GM18951 (cell line): ENCODE results near the gene BMF.
A peak's percentile ranks its signal among the peaks of the same experiment; 100 is the strongest.

Experiments
- POLR2A ChIP-seq: IDR thresholded peaks from 4 replicates; pipeline ENCODE4 v1.6.1; 2011; ENCODE audit warnings: mild to moderate bottlenecking; ENCODE audit not compliant: insufficient read length, insufficient read depth; ENCODE audit errors: extremely low read depth
- in situ Hi-C: fragments of 300-500 bp; cut with MboI; formaldehyde crosslinking; loops from one replicate; pipeline ENCODE4 v1.12.0; 2022; ENCODE audit warnings: low sequenced_read_pairs, mixed read lengths, inconsistent platforms; ENCODE audit not compliant: unreplicated experiment

Gene BMF

DNA sequence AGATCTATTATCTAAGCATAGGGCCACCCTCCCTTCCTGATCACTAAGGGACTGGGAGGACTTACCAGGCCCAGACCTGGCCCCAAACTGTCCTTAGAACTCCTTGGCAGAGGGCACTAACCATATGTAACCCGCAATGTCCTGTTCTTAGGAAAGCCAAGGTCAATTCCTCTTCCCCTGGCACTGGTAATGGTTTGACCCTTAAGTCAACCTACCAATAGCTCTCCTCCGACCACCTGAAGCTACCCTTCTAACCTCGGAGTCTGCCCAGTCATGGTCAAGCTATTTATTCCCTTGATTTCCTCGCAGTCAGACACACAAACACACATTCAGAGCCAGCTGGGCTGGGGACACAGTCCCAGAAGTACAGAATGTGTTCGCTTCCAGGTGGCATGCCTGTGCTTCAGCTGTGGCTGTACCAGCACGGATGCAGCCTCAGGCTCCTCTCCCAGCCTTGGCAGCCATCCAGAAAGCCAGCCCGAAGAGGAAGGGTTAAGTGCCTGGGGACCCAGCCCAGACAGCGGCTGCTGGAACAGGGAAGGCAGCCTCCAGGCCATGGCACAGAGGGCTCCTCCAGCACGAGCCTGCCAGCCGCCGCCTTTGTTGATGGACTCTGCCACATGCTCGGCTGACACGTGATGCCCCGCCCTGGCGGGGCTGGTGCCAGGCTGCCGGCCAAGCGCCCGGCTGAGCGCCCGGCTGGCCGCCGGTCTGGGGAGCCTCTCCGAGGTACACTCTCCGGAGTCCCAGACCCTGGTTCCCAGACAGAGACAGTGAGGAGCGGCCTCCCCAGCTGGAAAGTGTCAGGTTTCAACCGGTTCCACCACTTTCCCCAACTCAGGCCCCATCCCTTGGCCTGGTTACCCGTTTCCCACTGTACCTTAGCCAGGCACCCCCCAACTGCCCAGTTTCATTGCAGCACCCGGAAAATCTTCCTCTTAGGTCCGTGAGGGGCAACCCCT lies 5.5 kb downstream of the BMF start:
- no peak for TF ChIP-seq POLR2A
- in situ Hi-C loops: no loop called here

- in situ Hi-C loops: no loop called here
- TF ChIP-seq POLR2A: no peak
Observed at GRCh38 chr15:40100947-40101905, 7.5 kb downstream of the BMF start.

DNA sequence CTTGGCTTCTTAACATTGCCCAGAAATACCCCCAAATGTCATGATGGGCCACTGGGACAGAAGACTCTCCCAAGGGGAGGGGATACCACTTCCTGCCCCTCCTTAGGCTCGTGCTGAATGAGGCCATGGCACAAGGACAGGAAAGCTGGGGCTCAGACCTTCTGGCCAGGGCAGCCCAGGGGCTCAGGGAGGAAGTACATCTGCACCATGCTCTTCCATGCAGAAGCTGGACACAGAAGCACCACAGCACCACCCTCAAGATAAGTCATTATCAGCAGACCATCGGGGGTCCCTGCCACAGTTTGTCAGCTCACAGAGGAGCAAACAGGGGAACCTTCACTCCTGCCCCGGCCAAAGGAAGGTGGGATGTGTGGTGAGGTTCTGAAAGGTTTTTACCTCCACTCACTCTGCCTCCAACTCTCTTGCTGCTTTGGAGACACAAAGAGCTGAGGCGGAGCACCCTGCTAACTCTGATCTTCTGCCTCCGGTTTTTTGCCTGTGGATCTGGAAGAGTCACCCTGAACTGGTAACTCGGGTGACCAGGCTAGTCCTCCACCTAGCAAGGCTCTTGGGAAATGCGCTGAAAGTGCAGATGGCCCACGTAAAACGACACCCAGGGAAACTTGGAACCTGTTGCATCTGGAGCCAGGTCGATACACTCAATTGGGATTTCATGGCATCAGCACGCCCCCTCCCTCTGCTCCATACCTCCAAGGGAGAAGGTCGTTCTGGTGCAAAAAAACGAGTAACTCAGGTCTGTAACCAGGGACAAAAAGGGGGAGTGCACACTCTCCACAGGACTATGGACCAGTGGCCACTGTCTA lies 8.3 kb downstream of the BMF start:
- in situ Hi-C loops: no loop called here
- no peak for TF ChIP-seq POLR2A

DNA sequence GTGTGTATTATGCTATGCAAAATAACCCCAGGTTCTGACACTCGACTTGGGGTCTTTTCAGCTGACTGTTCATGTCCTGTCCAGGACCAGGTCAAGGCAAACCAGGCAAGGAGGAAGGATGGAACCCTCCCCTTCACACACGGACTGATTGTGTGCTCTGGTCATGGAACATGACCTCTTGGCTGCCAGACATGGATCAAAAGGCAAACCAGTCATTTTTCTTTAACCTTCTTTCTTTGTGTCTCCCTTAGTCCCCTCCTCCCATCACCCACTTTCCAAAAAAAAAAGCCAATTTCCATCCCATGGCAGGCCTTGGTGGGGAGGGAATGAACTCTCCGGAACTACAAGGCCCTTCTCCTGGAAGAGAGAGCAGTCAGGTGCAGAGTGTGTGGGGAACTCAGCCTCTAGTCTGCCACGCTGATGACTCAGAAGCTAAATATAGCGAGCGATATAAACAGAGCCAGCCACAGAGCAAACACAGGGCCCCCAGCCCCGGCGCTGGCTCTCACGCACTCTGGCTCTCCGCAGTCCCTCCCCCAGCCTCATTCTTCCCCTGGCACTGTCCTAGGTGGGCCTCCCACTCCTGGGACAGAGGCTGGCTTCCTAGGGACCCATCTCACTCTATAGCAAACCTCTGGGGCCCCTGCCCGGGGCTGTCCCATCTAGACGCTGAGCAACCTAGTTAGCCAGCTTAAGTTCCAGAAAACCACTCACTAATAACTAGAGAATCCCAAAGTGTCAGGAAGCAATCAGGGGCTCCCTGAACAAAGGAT lies 10.0 kb downstream of the BMF start:
- TF ChIP-seq POLR2A: peak; percentile 44
- in situ Hi-C loops: loop anchor here (5.0 kb wide), 1 partner anchor 51 kb away; no protein-coding TSS in a partner anchor

GRCh38 chr15:40097968-40098476 lies 10.7 kb downstream of the BMF start:
- TF ChIP-seq POLR2A: no peak
- in situ Hi-C loops: loop anchor here (5.0 kb wide), 1 partner anchor 51 kb away; no protein-coding TSS in a partner anchor

GRCh38 chr15:40097096-40097967 lies 11.3 kb downstream of the BMF start:
- in situ Hi-C loops: loop anchor here (5.0 kb wide), 1 partner anchor 50 kb away; no protein-coding TSS in a partner anchor
- TF ChIP-seq POLR2A: no peak

- peak; percentile 42 for TF ChIP-seq POLR2A
- in situ Hi-C loops: loop anchor here (5.0 kb wide), 1 partner anchor 49 kb away; no protein-coding TSS in a partner anchor
Observed at GRCh38 chr15:40096094-40096891, 12.4 kb downstream of the BMF start.

GRCh38 chr15:40095371-40096093 lies 13.1 kb downstream of the BMF start:
- in situ Hi-C loops: loop anchor here (5.0 kb wide), 1 partner anchor 48 kb away; no protein-coding TSS in a partner anchor

DNA sequence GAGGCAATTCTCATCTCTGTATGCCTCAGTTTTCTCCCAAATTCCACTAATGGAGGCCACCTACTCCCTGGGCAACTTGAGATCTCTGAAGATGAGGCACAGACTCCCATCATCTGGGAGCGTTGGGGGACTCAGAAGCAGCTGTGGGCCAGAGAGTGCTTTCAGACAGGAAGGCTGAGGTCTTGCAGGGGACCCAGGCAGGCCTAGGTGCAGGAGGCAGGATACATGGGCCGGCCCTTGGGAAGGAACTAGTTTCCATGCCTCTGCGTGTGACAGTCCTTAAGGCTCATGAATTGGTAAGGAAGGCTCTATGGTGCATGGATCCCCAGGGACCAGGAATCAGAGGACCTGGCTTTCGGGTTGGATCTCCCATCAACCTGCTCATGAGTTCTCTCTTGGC lies 14.5 kb downstream of the BMF start:
- no peak for TF ChIP-seq POLR2A
- in situ Hi-C loops: no loop called here

More at GRCh38 chr15:40095371-40096093, 13.1 kb downstream of the BMF start:
- TF ChIP-seq POLR2A: no peak
